K562 (cell line): ENCODE data around the gene SARS1. TPM values are rescaled to one million over a fixed set of nuclear protein-coding genes. Genes with fewer than 3 reads are reported as not detected.

Experiments
- ATAC-seq: fragments of 200-7000 bp; cut with Tn5 transposase; 3 replicates; pipeline ENCODE4 v1.9.1; 2020; ENCODE audit warnings: moderate library complexity
- BruUV-seq: library from RNA; stranded (reverse); fragments of 400-500 nt; replicated peaks from 2 replicates; lab custom pipeline; 2021; lab: Mats Ljungman, UMichigan
- CTCF ChIA-PET: fragments of 300-600 bp; formaldehyde crosslinking; extraction: SDS; loops from one replicate; lab custom pipeline; 2021; ENCODE audit warnings: low intra/inter-chr PET ratio; lab: Yijun Ruan, JAX
- POLR2A ChIA-PET: fragments of 300-600, 350-650 bp; sonication (Branson Sonifier 250); formaldehyde crosslinking; extraction: SDS; loops from one replicate; lab custom pipeline; 2021; ENCODE audit warnings: antibody characterized with exemption, inconsistent platforms; lab: Yijun Ruan, JAX
- DNase-seq, 4 experiments: peaks; one replicate each; pipeline versions ENCODE4 v3.0.0 to v3.0.0-alpha.2; 2011 to 2018; ENCODE audit warnings: low spot score in 3 of 4, mixed read lengths in 3 of 4; ENCODE audit errors: extremely low read depth in 1 of 4
- FAIRE-seq: peaks from 2 replicates; lab custom pipeline; 2011; peaks lifted over from hg19 to GRCh38; lab: Jason Lieb, UNC
- H2AFZ ChIP-seq: 2 replicates; pipeline ENCODE4 v1.6.0; 2011; ENCODE audit warnings: low read depth, low read length, control low read depth, inconsistent platforms
- H3K27ac ChIP-seq: fragments of 200-600 bp; 3 replicates; pipeline ENCODE4 v1.8.0; 2011; ENCODE audit warnings: low read depth, mild to moderate bottlenecking, control low read depth, inconsistent platforms, low read length, moderate library complexity, mixed read lengths; ENCODE audit errors: extremely low read depth
- H3K27me3 ChIP-seq, 2 experiments: fragments of 300-600 bp in 1 of 2; 2 replicates in 1 of 2; 3 replicates in 1 of 2; pipeline versions ENCODE4 v1.6.0 to v1.8.0; 2011; ENCODE audit warnings: inconsistent platforms in 2 of 2, low read length in 2 of 2, mild to moderate bottlenecking in 1 of 2, mixed read lengths in 1 of 2, moderate library complexity in 1 of 2; ENCODE audit not compliant: control insufficient read depth in 2 of 2, insufficient read depth in 2 of 2
- H3K36me3 ChIP-seq: fragments of 300-600 bp; 3 replicates; pipeline ENCODE4 v1.8.0; 2011; ENCODE audit warnings: mild to moderate bottlenecking, low read length, inconsistent platforms; ENCODE audit not compliant: control insufficient read depth, insufficient read depth
- H3K4me1 ChIP-seq, 2 experiments: fragments of 200-600 bp in 1 of 2; replicated peaks in 1 of 2; 2 replicates in 1 of 2; 3 replicates in 1 of 2; pipeline versions ENCODE4 v1.5.1 to v1.8.0; 2011; ENCODE audit warnings: inconsistent platforms in 2 of 2, low read length in 2 of 2, mild to moderate bottlenecking in 1 of 2, mixed read lengths in 1 of 2, moderate library complexity in 1 of 2; ENCODE audit not compliant: control insufficient read depth in 2 of 2, insufficient read depth in 2 of 2
- H3K4me2 ChIP-seq: 2 replicates; pipeline ENCODE4 v1.6.1; 2011; ENCODE audit warnings: low read length, control low read depth, inconsistent platforms, mixed read lengths; ENCODE audit not compliant: insufficient read depth
- H3K4me3 ChIP-seq: fragments of 200-600 bp; sonication (generic), shearing (Covaris generic); 2 replicates; pipeline ENCODE4 v1.5.1; 2016; ENCODE audit warnings: control low read depth, inconsistent platforms
- H3K79me2 ChIP-seq: fragments of 200-600 bp; 3 replicates; pipeline ENCODE4 v1.8.0; 2011; ENCODE audit warnings: low read length, inconsistent platforms; ENCODE audit not compliant: control insufficient read depth, insufficient read depth
- H3K9ac ChIP-seq, 2 experiments: 2 replicates each; pipeline versions ENCODE4 v1.6.0 to v1.6.1; 2011; ENCODE audit warnings: low read depth in 2 of 2, low read length in 2 of 2, control low read depth in 1 of 2, inconsistent platforms in 1 of 2, mild to moderate bottlenecking in 1 of 2, mixed read lengths in 1 of 2; ENCODE audit not compliant: insufficient read depth in 1 of 2
- H3K9me1 ChIP-seq: one replicate; pipeline ENCODE4 v1.6.0; 2011; ENCODE audit warnings: inconsistent platforms, mild to moderate bottlenecking, low read length, moderate library complexity; ENCODE audit not compliant: control insufficient read depth, insufficient read depth
- H3K9me3 ChIP-seq: replicated peaks from 2 replicates; pipeline ENCODE4 v1.5.1; 2011; ENCODE audit warnings: low read depth, low read length, inconsistent platforms; ENCODE audit not compliant: control insufficient read depth, insufficient read depth
- H4K20me1 ChIP-seq: replicated peaks from 2 replicates; pipeline ENCODE4 v1.6.1; 2011; ENCODE audit warnings: low read length, inconsistent platforms, mixed read lengths; ENCODE audit not compliant: control insufficient read depth, insufficient read depth
- COPS2 ChIP-seq: fragments of 450-650 bp; conservative IDR thresholded peaks from 2 replicates; pipeline ENCODE4 v1.6.1; 2016; ENCODE audit warnings: mild to moderate bottlenecking, moderate library complexity
- FOXP1 ChIP-seq: sonication (generic); formaldehyde crosslinking; IDR thresholded peaks from 2 replicates; pipeline ENCODE4 v1.8.0; 2022; ENCODE audit warnings: mild to moderate bottlenecking, missing genetic modification reagents
- HES1 ChIP-seq: fragments of 450-650 bp; IDR thresholded peaks from 2 replicates; pipeline ENCODE4 v1.6.1; 2016; ENCODE audit warnings: low read depth, mild to moderate bottlenecking, moderate library complexity
- LEF1 ChIP-seq: fragments of 450-650 bp; IDR thresholded peaks from 2 replicates; pipeline ENCODE4 v1.6.1; 2016; ENCODE audit warnings: mild to moderate bottlenecking
- PURB ChIP-seq: sonication (generic); formaldehyde crosslinking; IDR thresholded peaks from 2 replicates; pipeline ENCODE4 v1.9.0; 2021; ENCODE audit warnings: low read depth, mild to moderate bottlenecking, missing genetic modification reagents
- THRA ChIP-seq: fragments of 450-650 bp; IDR thresholded peaks from 2 replicates; pipeline ENCODE4 v1.6.1; 2017; ENCODE audit warnings: mild to moderate bottlenecking, moderate library complexity
- ZNF318 ChIP-seq, 2 experiments: fragments of 450-650 bp; IDR thresholded peaks; 2 replicates each; pipeline ENCODE4 v1.6.1; 2016; ENCODE audit warnings: mild to moderate bottlenecking in 2 of 2, borderline replicate concordance in 1 of 2, low read depth in 1 of 2, moderate library complexity in 1 of 2
- WGBS: fragments of 100-300 bp; shearing (Covaris generic); methylation state at CpG from one replicate; pipeline ENCODE4 v1.1.6; 2016; ENCODE audit warnings: low coverage, mixed read lengths; ENCODE audit not compliant: insufficient coverage; ENCODE audit errors: missing lambda C conversion rate; 5-methylcytosine and 5-hydroxymethylcytosine counted together
- in situ Hi-C: fragments of 300-500 bp; cut with MboI; formaldehyde crosslinking; loops from 4 replicates; pipeline ENCODE4 v1.15.0; 2018; ENCODE audit warnings: inconsistent platforms, mixed read lengths
- intact Hi-C: fragments of 100-400 bp; cut with micrococcal nuclease; formaldehyde crosslinking; loops from 2 replicates; pipeline ENCODE4 v1.14.2; 2022
- polyA plus RNA-seq, 8 experiments: library from polyadenylated mRNA; depleted of rRNA in 4 of 8; stranded (reverse) in 5 of 8; unstranded in 3 of 8; fragments of >200 nt; fragmentation: Nextera tagmentation in 2 of 8; fragmentation: Illumina TruSeq in 1 of 8; extraction: Ambion mirVana in 2 of 8; extraction: Trizol in 1 of 8; gene quantifications; 2 replicates each; pipeline versions ENCODE4 v1.2.1 to v1.2.3, GENCODE V29; 2011 to 2014; ENCODE audit warnings: inconsistent platforms in 1 of 8, missing spikeins in 1 of 8
- total RNA-seq, 7 experiments: library from RNA; depleted of rRNA in 6 of 7; stranded (reverse); fragments of >200 nt in 6 of 7; fragmentation: Illumina TruSeq in 2 of 7; extraction: Trizol in 2 of 7; gene quantifications; 2 replicates each; pipeline versions ENCODE4 v1.2.1 to v1.2.3, GENCODE V29; 2011 to 2021; ENCODE audit warnings: low replicate concordance in 1 of 7
- TF ChIP-seq, protein P1 (sequence below): fragments of 450-650 bp; formaldehyde crosslinking; IDR thresholded peaks from 2 replicates; pipeline ENCODE4 v1.4.0; 2020; ENCODE audit warnings: mild to moderate bottlenecking, mixed read lengths

The SARS1 gene
- total and polyA plus RNA-seq, 9 of the 15 experiments (the other 6 are each of a cell fraction or from before 2014, with no cell fraction given) = 221 to 623 (median 254) TPM

DNA sequence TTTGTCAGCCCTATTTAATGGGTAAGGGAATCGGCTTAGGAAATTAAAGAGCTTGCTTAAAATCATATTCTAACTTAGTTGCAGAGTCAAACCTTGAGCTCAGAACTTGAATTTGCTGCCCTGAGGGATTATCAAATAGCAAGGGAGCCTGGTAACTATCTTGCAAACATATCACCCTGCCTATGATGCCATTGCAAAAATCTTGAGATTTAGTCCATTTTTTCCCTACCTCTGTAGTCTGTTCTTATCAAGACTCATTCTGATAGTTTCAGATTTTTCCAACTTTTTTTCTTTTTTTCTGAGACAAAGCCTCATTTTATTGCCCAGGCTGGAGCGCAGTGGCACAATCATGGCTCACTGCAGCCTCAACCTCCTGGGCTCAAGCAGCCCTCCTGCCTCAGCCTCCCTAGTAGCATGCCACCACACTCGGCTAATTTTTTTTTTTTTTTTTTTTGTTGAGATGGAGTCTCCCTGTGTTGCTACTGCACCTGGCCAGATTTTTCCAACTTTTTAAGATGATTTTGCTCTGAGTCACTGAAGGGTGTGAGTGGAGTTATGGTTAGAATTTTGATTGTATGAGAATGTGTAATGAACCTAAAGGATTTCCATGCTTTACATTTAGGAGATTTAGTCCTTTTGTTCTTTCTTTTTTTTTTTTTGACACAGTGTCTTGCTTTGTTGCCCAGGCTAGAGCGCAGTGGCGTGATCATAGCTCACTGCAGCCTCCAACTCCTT is 12.2 kb downstream of the SARS1 start (continued):
- TF ChIP-seq, protein P1, sequence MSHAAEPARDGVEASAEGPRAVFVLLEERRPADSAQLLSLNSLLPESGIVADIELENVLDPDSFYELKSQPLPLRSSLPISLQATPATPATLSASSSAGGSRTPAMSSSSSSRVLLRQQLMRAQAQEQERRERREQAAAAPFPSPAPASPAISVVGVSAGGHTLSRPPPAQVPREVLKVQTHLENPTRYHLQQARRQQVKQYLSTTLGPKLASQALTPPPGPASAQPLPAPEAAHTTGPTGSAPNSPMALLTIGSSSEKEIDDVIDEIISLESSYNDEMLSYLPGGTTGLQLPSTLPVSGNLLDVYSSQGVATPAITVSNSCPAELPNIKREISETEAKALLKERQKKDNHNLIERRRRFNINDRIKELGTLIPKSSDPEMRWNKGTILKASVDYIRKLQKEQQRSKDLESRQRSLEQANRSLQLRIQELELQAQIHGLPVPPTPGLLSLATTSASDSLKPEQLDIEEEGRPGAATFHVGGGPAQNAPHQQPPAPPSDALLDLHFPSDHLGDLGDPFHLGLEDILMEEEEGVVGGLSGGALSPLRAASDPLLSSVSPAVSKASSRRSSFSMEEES (CRISPR knock-in tag) = no peak
- no peak for TF ChIP-seq THRA
- no peak for TF ChIP-seq PURB

DNA sequence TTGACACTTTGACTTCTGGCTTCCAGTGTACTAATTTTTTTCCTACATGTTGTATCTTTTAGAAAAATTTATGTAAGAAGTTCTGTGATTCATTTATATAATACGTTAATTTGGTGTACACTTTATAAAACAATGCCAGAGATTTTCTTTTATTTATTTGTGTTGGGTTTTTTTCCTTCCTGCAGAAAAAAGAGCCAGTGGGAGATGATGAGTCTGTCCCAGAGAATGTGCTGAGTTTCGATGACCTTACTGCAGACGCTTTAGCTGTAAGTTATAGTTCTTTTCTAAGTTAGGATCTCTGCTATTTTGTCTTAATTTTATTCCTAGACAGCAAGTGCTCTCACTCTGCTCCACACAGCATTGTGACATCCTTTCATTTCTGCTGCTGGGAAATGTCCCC is 14.4 kb downstream of the SARS1 start:
- in situ Hi-C loops (no loop called here), intact Hi-C loops (no loop called here)
- 93% methylated on average over 3 of the region's 3 CpGs for WGBS
- ATAC-seq = no peak
- no peak for FAIRE-seq
- Histone ChIP-seq H3K9ac (no peak overlapping the region), H4K20me1 (no peaks in the 10 kb centered on the region), H3K27ac (no peak overlapping the region), H3K79me2 (peaks cover 36% of the 10 kb centered on the region), H3K9me1 (no peaks in the 10 kb centered on the region), H3K4me2 (no peak overlapping the region), H3K4me3 (no peak overlapping the region), H3K9me3 (no peaks in the 10 kb centered on the region), H2AFZ (no peak overlapping the region), H3K4me1 (no peaks in the 10 kb centered on the region), H3K27me3 (no peaks in the 10 kb centered on the region), H3K36me3 (peaks cover 93% of the 10 kb centered on the region)
- POLR2A ChIA-PET = interaction anchor here (0.6 to 5.6 kb wide), 4 partner anchors 9 to 1121 kb away, joined by 3 to 56 read pairs (median 4); partner anchors contain the start of gene SARS1
- CTCF ChIA-PET = no interaction called here
- DNase-seq = no peak
- no TSS peak for BruUV-seq
- TF ChIP-seq HES1 (no peak), FOXP1 (no peak), COPS2 (no peak), LEF1 (no peak), ZNF318 (IDR thresholded peaks at IDR 0.05; ENCODE audit: borderline replicate concordance in 1 of 2, low read depth in 1 of 2) (no peak)
